ENCODE results near the gene ZFAND2B.
"Not testable (repeated sequence)": the region's sequence is repeated elsewhere in the genome, so short reads cannot be mapped to it uniquely, and the experiment has no call there.

Gene ZFAND2B

DNA sequence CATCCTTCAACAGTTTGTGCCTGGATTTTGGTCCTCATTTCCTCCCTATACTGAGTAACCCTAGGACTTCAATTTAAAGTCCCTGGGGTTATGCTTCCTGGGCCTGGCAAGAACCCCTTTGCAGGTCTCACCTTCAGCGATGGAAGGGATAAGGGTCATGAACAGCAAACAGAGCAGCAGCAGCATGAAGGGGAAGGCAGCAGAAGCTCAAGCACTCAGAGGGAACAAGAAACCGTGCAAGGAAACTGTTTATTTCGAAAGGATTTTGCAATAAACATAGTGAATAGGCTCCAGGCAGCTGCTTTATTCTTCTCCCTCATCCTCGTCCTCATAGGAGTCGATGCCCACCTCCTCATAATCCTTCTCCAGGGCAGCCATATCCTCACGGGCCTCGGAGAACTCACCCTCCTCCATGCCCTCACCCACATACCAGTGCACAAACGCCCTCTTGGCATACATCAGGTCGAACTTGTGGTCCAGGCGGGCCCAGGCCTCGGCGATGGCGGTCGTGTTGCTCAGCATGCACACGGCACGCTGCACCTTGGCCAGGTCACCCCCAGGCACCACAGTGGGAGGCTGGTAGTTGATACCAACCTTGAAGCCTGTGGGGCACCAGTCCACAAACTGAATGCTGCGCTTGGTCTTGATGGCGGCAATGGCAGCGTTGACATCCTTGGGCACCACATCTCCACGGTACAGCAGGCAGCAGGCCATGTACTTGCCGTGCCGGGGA, 43.6 kb downstream of the ZFAND2B start:
- DNase-seq (ENCODE audit: low read depth in 2 of 2), result no peak

DNA sequence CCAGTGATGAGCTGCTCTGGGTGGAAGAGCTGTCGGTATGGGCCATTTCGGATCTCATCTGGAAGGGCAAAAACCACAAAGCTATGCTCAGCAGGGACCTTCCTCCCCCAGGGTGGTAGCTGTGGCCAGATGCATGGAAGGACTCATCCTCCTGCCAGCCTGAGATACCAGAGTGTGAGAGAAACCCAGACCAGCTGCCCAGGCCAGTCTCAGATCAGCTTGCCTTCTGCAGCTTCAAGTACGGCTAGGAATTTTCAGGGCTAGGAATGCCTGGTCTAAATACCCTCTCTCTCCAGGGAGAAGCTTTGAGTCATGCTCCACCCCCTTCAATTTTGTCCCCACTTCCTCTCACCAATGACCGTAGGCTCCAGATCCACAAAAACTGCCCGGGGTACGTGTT, 45.1 kb downstream of the ZFAND2B start:
- no peak for DNase-seq (ENCODE audit: low read depth in 2 of 2)

- no peak for DNase-seq (ENCODE audit: low read depth in 2 of 2)
These were observed 45.5 kb downstream of the ZFAND2B start for GRCh38 chr2:219252084-219252483.

DNA sequence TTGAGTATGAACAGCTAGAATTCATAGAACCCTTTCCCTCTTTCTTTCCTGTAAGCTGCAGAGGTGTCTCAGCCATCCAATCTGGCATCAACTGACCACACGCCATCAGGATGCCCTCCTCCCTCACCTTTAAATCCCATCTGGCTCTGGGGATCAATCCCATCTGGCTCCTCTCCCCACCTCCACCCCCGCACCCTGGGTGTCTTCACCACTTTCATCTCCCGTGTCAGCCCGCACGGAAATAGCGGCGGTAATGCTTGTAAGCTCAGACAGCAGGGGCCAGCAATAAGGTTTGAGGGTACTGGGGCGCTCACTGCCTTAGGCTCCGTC, 46.0 kb downstream of the ZFAND2B start:
- no peak for DNase-seq (ENCODE audit: low read depth in 2 of 2)

- DNase-seq (ENCODE audit: low read depth in 2 of 2), result no peak
These were observed 46.5 kb downstream of the ZFAND2B start, which contains the start of gene TUBA4B for GRCh38 chr2:219252900-219253752. TUBA4B (plus strand) TSS chr2:219253243; CDS start chr2:219253408, 165 bp downstream.

- peak; percentile 85 to 86 for DNase-seq (ENCODE audit: low read depth in 2 of 2)
These were observed 47.4 kb downstream of the ZFAND2B start, which contains the start of gene TUBA4A for GRCh38 chr2:219253753-219254589. TUBA4A (minus strand) TSS chr2:219253918; CDS start chr2:219253858, 60 bp downstream.

- DNase-seq (ENCODE audit: low read depth in 2 of 2), result no peak
These were observed 48.1 kb downstream of the ZFAND2B start for GRCh38 chr2:219254590-219255201.

DNA sequence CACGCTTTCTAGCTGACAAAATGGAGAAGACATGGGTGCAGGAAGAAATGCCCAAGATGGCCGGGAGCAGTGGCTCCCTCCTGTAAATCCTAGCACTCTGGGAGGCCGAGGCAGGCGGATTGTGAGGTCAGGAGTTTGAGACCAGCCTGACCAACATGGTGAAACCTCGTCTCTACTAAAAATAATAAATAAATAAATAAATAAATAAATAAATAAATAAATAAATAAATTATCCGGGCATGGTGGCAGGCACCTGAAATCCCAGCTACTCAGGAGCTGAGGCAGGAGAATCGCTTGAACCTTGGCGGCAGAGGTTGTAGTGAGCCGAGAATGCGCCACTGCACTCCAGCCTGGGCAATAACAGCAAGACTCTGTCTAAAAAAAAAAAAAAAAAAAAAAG, 52.4 kb downstream of the ZFAND2B start:
- not testable (repeated sequence) for DNase-seq (ENCODE audit: low read depth in 2 of 2)

Data from stimulated activated CD8-positive, alpha-beta memory T cell treated with anti-CD3 and anti-CD28 coated beads, Interleukin-2, amount 100 ng/mL, for 48 hours (primary cell).